Esophagus squamous epithelium (tissue), 4 donors: ENCODE data around the gene ADTRP.

Experiments
- POLR2A ChIP-seq, 4 donors: fragments of 450-650 bp; IDR thresholded peaks; one replicate each; pipeline ENCODE4 v1.6.1; 2017; ENCODE audit warnings: antibody characterized with exemption in 4 of 4, mild to moderate bottlenecking in 4 of 4, moderate library complexity in 3 of 4
- TF ChIP-seq, protein P1 (sequence below), 6 experiments: fragments of 450-650 bp in 4 of 6; fragments of 200-600 bp in 2 of 6; sonication (generic) in 2 of 6; IDR thresholded peaks; one replicate each; pipeline ENCODE4 v1.5.1; 2016 to 2019; ENCODE audit warnings: antibody characterized with exemption in 6 of 6, mild to moderate bottlenecking in 4 of 6, moderate library complexity in 4 of 6

DNA sequence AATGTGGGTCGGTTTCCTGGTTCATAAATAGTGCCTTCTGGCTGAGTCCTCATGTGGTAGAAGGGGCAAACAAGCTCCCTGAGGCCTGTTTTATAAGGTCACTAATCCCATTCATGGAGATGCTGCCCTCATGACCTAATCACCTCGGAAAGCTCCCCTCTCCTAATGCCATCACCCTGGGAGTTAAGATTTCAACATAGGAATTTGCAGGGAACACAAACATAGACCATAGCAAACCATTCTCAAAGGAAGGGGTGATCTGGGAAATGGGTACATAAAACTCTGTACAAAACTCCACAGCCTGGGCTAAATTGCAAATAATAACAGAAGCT, 1.5 kb upstream of the ADTRP start:
- TF ChIP-seq, protein P1, sequence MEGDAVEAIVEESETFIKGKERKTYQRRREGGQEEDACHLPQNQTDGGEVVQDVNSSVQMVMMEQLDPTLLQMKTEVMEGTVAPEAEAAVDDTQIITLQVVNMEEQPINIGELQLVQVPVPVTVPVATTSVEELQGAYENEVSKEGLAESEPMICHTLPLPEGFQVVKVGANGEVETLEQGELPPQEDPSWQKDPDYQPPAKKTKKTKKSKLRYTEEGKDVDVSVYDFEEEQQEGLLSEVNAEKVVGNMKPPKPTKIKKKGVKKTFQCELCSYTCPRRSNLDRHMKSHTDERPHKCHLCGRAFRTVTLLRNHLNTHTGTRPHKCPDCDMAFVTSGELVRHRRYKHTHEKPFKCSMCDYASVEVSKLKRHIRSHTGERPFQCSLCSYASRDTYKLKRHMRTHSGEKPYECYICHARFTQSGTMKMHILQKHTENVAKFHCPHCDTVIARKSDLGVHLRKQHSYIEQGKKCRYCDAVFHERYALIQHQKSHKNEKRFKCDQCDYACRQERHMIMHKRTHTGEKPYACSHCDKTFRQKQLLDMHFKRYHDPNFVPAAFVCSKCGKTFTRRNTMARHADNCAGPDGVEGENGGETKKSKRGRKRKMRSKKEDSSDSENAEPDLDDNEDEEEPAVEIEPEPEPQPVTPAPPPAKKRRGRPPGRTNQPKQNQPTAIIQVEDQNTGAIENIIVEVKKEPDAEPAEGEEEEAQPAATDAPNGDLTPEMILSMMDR (IDR thresholded peaks at IDR 0.05): no peak
- TF ChIP-seq POLR2A (IDR thresholded peaks at IDR 0.05): no peak
